GM21381 (cell line): Measurements from ENCODE around the gene GSDMA.

Source experiments
- ATAC-seq: cut with Tn5 transposase; IDR thresholded peaks from one replicate; pipeline ENCODE4 v1.9.1; 2021; ENCODE audit warnings: mild to moderate bottlenecking, moderate library complexity; ENCODE audit not compliant: unreplicated experiment

GSDMA gene

DNA sequence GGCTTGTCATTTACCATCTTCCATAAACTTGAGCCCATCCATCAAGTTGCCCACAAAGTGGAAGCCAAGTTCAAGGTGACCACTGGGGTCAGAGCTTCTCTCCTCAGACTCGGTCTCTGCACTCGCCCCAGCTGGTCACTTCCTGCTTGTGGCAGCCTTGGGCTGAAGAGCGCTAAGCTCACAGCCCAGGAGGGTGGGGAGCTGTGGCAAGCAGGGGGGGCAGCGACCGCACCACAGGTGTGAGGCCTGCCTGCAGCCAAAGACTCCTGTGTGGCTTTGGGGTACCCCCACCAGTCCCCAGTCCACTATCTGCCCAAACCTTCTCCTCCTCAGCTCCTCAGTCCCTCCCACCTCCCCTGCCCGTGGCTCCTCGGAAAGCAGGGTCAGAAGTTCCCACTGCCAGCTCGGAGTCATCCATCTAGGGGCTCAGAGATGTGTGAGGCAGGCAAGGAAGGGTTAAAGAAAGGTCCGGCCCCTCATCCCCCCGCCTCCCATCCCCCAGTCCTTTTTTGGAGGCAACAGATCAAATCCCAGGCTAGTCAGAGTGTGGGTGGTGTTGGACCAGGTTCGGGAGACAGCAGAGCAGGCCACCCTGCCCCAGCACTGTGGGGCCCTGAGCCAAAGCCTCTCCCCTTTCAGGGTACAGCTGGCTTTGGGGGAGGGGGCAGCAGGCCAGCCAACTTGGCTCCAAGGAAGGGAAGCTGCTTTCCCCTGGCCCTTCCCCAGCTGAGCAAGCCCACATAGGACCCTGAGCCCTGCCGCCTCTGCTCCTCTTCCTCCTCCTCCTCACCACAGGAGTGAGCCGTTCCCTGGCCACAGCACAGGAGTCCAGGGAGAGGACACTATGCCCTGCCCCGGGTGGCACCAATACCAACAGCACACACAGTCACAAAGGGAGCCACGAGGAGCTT lies 55.7 kb downstream of the GSDMA start:
- no peak for ATAC-seq

GRCh38 chr17:40019140-40019991 lies 56.6 kb downstream of the GSDMA start:
- no peak for ATAC-seq

- no peak for ATAC-seq
Measured at GRCh38 chr17:40020146-40020545, 57.3 kb downstream of the GSDMA start.

DNA sequence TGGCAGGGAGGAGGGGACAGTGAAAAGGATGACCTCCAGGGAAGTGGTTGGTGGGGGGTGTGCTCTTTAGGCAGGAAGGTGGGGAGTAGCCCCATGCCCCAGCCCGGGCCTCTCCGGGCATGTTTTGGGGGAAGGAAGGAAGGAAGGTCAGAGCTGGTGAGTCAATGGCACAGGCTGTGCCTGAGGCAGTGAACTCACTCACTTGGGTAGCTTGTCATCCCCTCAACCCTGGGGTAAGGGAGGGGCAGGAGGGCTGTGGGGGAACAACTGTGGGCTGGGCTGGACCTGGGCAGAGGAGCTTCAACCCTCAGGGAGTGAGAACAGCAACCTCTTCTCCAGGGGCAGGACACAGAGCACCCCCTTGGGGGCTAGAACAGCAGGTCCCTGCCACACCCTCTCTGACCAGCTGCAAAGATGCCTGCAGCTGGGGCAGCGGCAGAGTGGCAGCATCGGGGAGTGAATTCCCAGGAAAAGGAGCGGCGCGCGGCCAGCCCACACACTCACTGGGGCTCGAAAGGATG lies 58.7 kb downstream of the GSDMA start:
- no peak for ATAC-seq

- ATAC-seq = no peak
Measured at GRCh38 chr17:40022497-40022896, 59.7 kb downstream of the GSDMA start.

GRCh38 chr17:40022961-40023541 lies 60.2 kb downstream of the GSDMA start:
- no peak for ATAC-seq

GRCh38 chr17:40023590-40024292 lies 60.9 kb downstream of the GSDMA start:
- no peak for ATAC-seq

GRCh38 chr17:40024901-40025300 lies 62.1 kb downstream of the GSDMA start:
- ATAC-seq = no peak

- no peak for ATAC-seq
Measured at GRCh38 chr17:40025559-40025958, 62.8 kb downstream of the GSDMA start.

- ATAC-seq = no peak
Measured at GRCh38 chr17:40025991-40026815, 63.4 kb downstream of the GSDMA start.

DNA sequence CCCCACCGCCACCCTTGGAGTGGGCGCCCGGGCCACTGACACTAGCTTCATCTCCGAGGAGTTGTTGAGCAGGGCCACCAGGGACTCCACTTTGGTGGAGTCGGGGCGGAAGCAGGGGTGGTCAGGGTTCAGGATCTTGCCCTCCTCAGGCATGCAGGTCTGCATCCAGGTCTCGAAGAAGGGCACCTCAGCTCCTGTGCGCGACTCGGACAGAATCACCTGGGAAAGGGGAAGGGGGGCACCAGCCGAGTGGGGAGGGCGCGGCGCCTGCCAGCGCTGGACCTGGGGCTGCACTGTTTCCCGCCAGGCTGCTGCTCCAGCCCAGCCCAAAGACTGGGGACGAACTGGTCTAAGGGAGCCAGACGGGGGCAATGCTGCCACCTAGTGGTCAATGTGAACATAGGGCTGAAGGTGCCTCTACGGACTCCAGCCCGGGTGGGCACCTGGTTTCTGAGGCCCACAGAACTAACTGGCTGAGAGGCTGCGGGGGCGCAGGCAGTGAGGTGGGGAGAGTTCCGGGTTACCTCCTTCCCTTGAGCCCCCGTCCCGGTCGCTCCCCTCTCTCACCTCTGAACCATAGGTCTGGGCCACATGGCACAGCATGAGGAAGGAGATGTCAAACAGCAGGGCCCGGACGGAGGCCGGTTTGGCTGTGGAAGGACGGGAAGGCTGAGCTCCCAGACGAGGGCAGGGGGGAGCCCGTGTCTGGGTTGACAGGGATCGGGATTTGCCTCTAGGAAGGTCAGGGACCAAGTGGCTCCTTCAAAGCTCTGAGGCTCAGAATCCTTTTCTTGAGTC lies 64.2 kb downstream of the GSDMA start:
- no peak for ATAC-seq
